Measurements from ENCODE around the gene ERCC6L2. TPM values are rescaled to one million over a fixed set of nuclear protein-coding genes. Genes with fewer than 3 reads are reported as not detected.

Gene ERCC6L2
- total and polyA plus RNA-seq, 2 of the 4 experiments (the other 2 are of a cell fraction), result 13.0 to 67.6 TPM

DNA sequence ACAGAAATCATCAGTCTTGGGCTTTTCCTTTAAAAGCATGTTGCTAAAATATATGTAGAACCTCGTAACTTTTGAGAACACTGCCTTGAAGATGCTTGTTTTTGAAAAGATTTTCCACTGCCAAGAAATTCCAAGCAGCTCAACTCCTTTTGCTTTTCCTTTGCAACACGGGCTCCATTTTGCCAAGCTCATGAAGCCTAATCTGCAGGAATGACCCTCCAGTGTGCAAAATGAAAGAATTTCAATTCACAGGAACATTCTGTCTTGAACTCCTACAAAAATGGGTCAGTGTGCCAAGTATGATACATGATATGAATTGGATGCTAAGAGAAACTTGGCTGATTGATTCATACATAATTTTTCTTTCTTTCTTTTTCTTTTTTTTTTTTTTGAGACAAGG, 35.4 kb upstream of the ERCC6L2 start:
- Histone ChIP-seq H3K27ac (ENCODE audit: insufficient read depth, low read length) (no peak overlapping the region), H3K14ac (replicated peaks; ENCODE audit: low read depth, low read length) (no peak overlapping the region), H4K5ac (ENCODE audit: low read depth, low read length) (no peak overlapping the region), H3K27me3 (ENCODE audit: control insufficient read depth, insufficient read depth, low read length) (no peaks in the 10 kb centered on the region), H4K91ac (ENCODE audit: insufficient read depth, low read depth, low read length) (no peak overlapping the region), H2AK5ac (ENCODE audit: low read depth, low read length) (no peak overlapping the region), H3K23ac (ENCODE audit: low read depth, low read length) (no peak overlapping the region), H2BK20ac (ENCODE audit: low read depth, low read length) (no peak overlapping the region), H3K9me3 (ENCODE audit: control insufficient read depth, insufficient read depth, low read length) (no peaks in the 10 kb centered on the region; the same call in 1 of the 2 replicates), H3K4me1 (ENCODE audit: control insufficient read depth, insufficient read depth, low read length) (peaks cover 2% of the 10 kb centered on the region; the same call in 1 of the 2 replicates), H3K79me1 (ENCODE audit: low read depth in 1 of 2, low read length in 2 of 2) (no peaks in the 10 kb centered on the region), H3K4me2 (ENCODE audit: low read depth, low read length) (no peak overlapping the region), H2BK15ac (ENCODE audit: low read depth, low read length) (no peak overlapping the region), H2AFZ (replicated peaks; ENCODE audit: low read length, poor library complexity) (no peak overlapping the region), H3K56ac (ENCODE audit: extremely low read depth, insufficient read depth, low read length) (no peak overlapping the region), H3K4me3 (ENCODE audit: insufficient read depth, low read depth, low read length) (no peak overlapping the region), H2BK120ac (ENCODE audit: low read depth, low read length) (no peak overlapping the region), H3K4ac (ENCODE audit: low read depth, low read length) (no peak overlapping the region), H2AK9ac (replicated peaks; ENCODE audit: low read depth, low read length, poor library complexity) (no peak overlapping the region), H3K18ac (ENCODE audit: low read depth, low read length) (no peak overlapping the region), H2BK5ac (ENCODE audit: low read depth, low read length, poor library complexity, severe bottlenecking) (no peak overlapping the region), H4K20me1 (ENCODE audit: insufficient read depth, low read length) (no peaks in the 10 kb centered on the region), H3K9ac (ENCODE audit: low read depth, low read length) (no peak overlapping the region), H3K36me3 (ENCODE audit: control insufficient read depth, insufficient read depth, low read length) (no peaks in the 10 kb centered on the region), H3K9me1 (ENCODE audit: insufficient read depth, low read length) (no peaks in the 10 kb centered on the region), H4K8ac (ENCODE audit: low read depth in 2 of 2, low read length in 2 of 2) (no peak overlapping the region)
- WGBS, 2 experiments (ENCODE audit: extremely low coverage in 2 of 2, insufficient read length in 1 of 2), result no CpG with 5 or more reads among the region's 2 CpGs
- POLR2A ChIA-PET (ENCODE audit: unreplicated experiment), result no interaction called here
- TF ChIP-seq, protein P1, sequence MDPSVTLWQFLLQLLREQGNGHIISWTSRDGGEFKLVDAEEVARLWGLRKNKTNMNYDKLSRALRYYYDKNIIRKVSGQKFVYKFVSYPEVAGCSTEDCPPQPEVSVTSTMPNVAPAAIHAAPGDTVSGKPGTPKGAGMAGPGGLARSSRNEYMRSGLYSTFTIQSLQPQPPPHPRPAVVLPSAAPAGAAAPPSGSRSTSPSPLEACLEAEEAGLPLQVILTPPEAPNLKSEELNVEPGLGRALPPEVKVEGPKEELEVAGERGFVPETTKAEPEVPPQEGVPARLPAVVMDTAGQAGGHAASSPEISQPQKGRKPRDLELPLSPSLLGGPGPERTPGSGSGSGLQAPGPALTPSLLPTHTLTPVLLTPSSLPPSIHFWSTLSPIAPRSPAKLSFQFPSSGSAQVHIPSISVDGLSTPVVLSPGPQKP (IDR thresholded peaks at IDR 0.05; ENCODE audit: borderline replicate concordance, low read depth, low read length), result no peak
- TF ChIP-seq NFE2L2 (IDR thresholded peaks at IDR 0.05; ENCODE audit: low read depth, low read length) (no peak), MAZ (IDR thresholded peaks at IDR 0.05; ENCODE audit: borderline replicate concordance, low read depth, low read length) (no peak), FOS (IDR thresholded peaks at IDR 0.05; ENCODE audit: low read depth, low read length) (no peak), CEBPB (IDR thresholded peaks at IDR 0.05; ENCODE audit: low read depth, low read length) (no peak), RFX5 (IDR thresholded peaks at IDR 0.05; ENCODE audit: low read depth, low read length) (no peak), CHD1 (IDR thresholded peaks at IDR 0.05; ENCODE audit: low read depth, low read length) (no peak)
- TF ChIP-seq, protein P2, sequence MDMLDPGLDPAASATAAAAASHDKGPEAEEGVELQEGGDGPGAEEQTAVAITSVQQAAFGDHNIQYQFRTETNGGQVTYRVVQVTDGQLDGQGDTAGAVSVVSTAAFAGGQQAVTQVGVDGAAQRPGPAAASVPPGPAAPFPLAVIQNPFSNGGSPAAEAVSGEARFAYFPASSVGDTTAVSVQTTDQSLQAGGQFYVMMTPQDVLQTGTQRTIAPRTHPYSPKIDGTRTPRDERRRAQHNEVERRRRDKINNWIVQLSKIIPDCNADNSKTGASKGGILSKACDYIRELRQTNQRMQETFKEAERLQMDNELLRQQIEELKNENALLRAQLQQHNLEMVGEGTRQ (IDR thresholded peaks at IDR 0.05; ENCODE audit: low read depth, low read length), result no peak
- CTCF ChIA-PET, result interaction anchor here (0.6 to 0.7 kb wide), 2 partner anchors 108 to 1701 kb away, joined by 3 to 6 read pairs; no protein-coding TSS in a partner anchor
- DNase-seq (no peak), ATAC-seq (ENCODE audit: low read depth) (no peak)
- in situ Hi-C loops (cut with MboI; ENCODE audit: low sequenced_read_pairs), result no loop called here
- no TSS peak for BruUV-seq (replicated peaks)
- intact Hi-C loops (cut with micrococcal nuclease), result no loop called here
- dilution Hi-C loops (cut with HindIII; ENCODE audit: low sequenced_read_pairs, unreplicated experiment), result no loop called here
